OCI-LY1 (cell line): ENCODE results near the gene NFASC.

Source experiments
- H2AFZ ChIP-seq: fragments of 200-600 bp; sonication (generic), shearing (Covaris generic); 2 replicates; pipeline ENCODE4 v1.6.0; 2014; ENCODE audit warnings: antibody characterized with exemption, mild to moderate bottlenecking, low read length
- H3F3A ChIP-seq: fragments of 200-600 bp; sonication (generic), shearing (Covaris generic); 2 replicates; pipeline ENCODE4 v1.6.0; 2014; ENCODE audit warnings: mild to moderate bottlenecking, antibody characterized with exemption, low read length, moderate library complexity; ENCODE audit not compliant: insufficient read depth
- H3K27ac ChIP-seq: fragments of 200-600 bp; sonication (generic); 2 replicates; pipeline ENCODE4 v1.5.1; 2014; ENCODE audit warnings: low read length, mixed run types, mild to moderate bottlenecking, low read depth; ENCODE audit not compliant: poor library complexity, severe bottlenecking
- H3K27me3 ChIP-seq: fragments of 200-600 bp; sonication (generic); 2 replicates; pipeline ENCODE4 v1.6.0; 2014; ENCODE audit warnings: antibody characterized with exemption, mild to moderate bottlenecking, low read length, moderate library complexity; ENCODE audit not compliant: insufficient read depth
- H3K36me3 ChIP-seq: fragments of 200-600 bp; sonication (generic); 2 replicates; pipeline ENCODE4 v1.6.1; 2014; ENCODE audit warnings: mild to moderate bottlenecking, antibody characterized with exemption, low read length, moderate library complexity, mixed read lengths; ENCODE audit not compliant: insufficient read depth
- H3K4me1 ChIP-seq: fragments of 200-600 bp; sonication (generic); 2 replicates; pipeline ENCODE4 v1.5.1; 2014; ENCODE audit warnings: mild to moderate bottlenecking, low read length, moderate library complexity; ENCODE audit not compliant: insufficient read depth, severe bottlenecking
- H3K4me2 ChIP-seq: fragments of 200-600 bp; sonication (generic), shearing (Covaris generic); 2 replicates; pipeline ENCODE4 v1.6.1; 2014; ENCODE audit warnings: low read length
- H3K4me3 ChIP-seq: fragments of 200-600 bp; sonication (generic); 2 replicates; pipeline ENCODE4 v1.5.1; 2014; ENCODE audit warnings: low read length, low read depth, mild to moderate bottlenecking, mixed read lengths; ENCODE audit not compliant: poor library complexity, severe bottlenecking
- H3K79me2 ChIP-seq: fragments of 200-600 bp; shearing (Covaris generic); 2 replicates; pipeline ENCODE4 v1.6.1; 2016; ENCODE audit warnings: mixed run types, low read length, mixed read lengths; ENCODE audit not compliant: insufficient read depth
- H3K9ac ChIP-seq: fragments of 200-600 bp; sonication (generic), shearing (Covaris generic); 2 replicates; pipeline ENCODE4 v1.6.1; 2014; ENCODE audit warnings: mild to moderate bottlenecking, low read length, mixed read lengths
- H3K9me2 ChIP-seq: fragments of 200-600 bp; sonication (generic), shearing (Covaris generic); 2 replicates; pipeline ENCODE4 v1.6.1; 2014; ENCODE audit warnings: low read depth, mild to moderate bottlenecking, low read length, mixed read lengths
- H3K9me3 ChIP-seq: fragments of 200-600 bp; shearing (Covaris generic); 2 replicates; pipeline ENCODE4 v1.6.1; 2014; ENCODE audit warnings: low read length, mixed read lengths
- H4K20me1 ChIP-seq: fragments of 200-600 bp; sonication (generic), shearing (Covaris generic); 2 replicates; pipeline ENCODE4 v1.6.0; 2016; ENCODE audit warnings: mild to moderate bottlenecking, low read length; ENCODE audit not compliant: insufficient read depth
- CTCF ChIP-seq: fragments of 200-600 bp; sonication (generic), shearing (Covaris generic); IDR thresholded peaks from 2 replicates; pipeline ENCODE4 v1.5.1; 2017; ENCODE audit warnings: mild to moderate bottlenecking, antibody characterized with exemption, low read length, moderate library complexity, mixed read lengths
- EZH2 ChIP-seq: fragments of 200-600 bp; sonication (generic), shearing (Covaris generic); IDR thresholded peaks from 2 replicates; pipeline ENCODE4 v1.8.0; 2017; ENCODE audit warnings: borderline replicate concordance, mixed run types, mild to moderate bottlenecking, antibody characterized with exemption, low read length, moderate library complexity, mixed read lengths

Gene NFASC

DNA sequence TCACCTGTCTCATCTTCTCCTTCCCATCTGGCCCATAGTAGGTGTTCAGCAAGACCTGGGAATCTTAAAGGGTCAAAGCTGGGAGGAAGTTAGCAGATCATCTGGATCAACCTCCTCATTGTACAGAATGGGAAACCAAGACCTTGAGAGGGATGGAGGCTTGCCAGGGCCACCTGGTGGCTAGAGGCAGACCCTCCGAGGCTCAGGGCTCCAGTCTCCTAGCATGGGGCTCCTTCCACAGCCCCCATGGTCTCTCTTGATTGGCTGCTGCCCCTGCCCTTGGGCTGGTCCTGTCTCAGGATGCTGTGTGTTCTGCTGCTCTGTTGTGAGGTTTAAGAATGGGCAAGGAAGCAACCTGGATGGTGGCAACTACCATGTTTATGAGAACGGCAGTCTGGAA, 103.7 kb downstream of the NFASC start:
- Histone ChIP-seq H2AFZ (no peak overlapping the region), H3K27me3 (no peaks in the 10 kb centered on the region; the same call in 1 of the 2 replicates), H4K20me1 (no peaks in the 10 kb centered on the region), H3K9ac (no peak overlapping the region), H3K4me2 (no peak overlapping the region), H3K4me3 (no peak overlapping the region), H3F3A (no peaks in the 10 kb centered on the region), H3K27ac (no peak overlapping the region), H3K79me2 (no peaks in the 10 kb centered on the region), H3K4me1 (no peaks in the 10 kb centered on the region), H3K9me2 (no peaks in the 10 kb centered on the region), H3K9me3 (no peaks in the 10 kb centered on the region), H3K36me3 (no peaks in the 10 kb centered on the region)
- TF ChIP-seq EZH2 (no peak), CTCF (peak; percentile 22; the same call in 1 of the 2 replicates)

GRCh38 chr1:204975021-204975420, 104.4 kb downstream of the NFASC start:
- Histone ChIP-seq H3K4me3 (no peak overlapping the region), H3K36me3 (no peaks in the 10 kb centered on the region), H3K4me1 (no peaks in the 10 kb centered on the region), H3K9me3 (no peaks in the 10 kb centered on the region), H3K4me2 (no peak overlapping the region), H3K9me2 (no peaks in the 10 kb centered on the region), H3K27me3 (peaks cover under 1% of the 10 kb centered on the region; the same call in 1 of the 2 replicates), H2AFZ (no peak overlapping the region), H3K79me2 (no peaks in the 10 kb centered on the region), H4K20me1 (no peaks in the 10 kb centered on the region), H3F3A (no peaks in the 10 kb centered on the region), H3K27ac (no peak overlapping the region), H3K9ac (no peak overlapping the region)
- TF ChIP-seq CTCF (no peak), EZH2 (no peak)

GRCh38 chr1:204975568-204976235, 105.0 kb downstream of the NFASC start:
- Histone ChIP-seq H3K9me2 (no peaks in the 10 kb centered on the region), H3K4me1 (no peaks in the 10 kb centered on the region), H3K36me3 (no peaks in the 10 kb centered on the region), H3F3A (no peaks in the 10 kb centered on the region), H3K9ac (no peak overlapping the region), H3K27me3 (peaks cover 5% of the 10 kb centered on the region; the same call in 1 of the 2 replicates), H3K27ac (no peak overlapping the region), H2AFZ (no peak overlapping the region), H3K9me3 (no peaks in the 10 kb centered on the region), H4K20me1 (no peaks in the 10 kb centered on the region), H3K79me2 (no peaks in the 10 kb centered on the region), H3K4me3 (no peak overlapping the region), H3K4me2 (no peak overlapping the region)
- peak; percentile 84 for TF ChIP-seq CTCF
- TF ChIP-seq EZH2 = no peak
